H9 (cell line): Measurements from ENCODE around the gene TSPAN1. TPM values are rescaled to one million over a fixed set of nuclear protein-coding genes. Genes with fewer than 3 reads are reported as not detected.

Experiments
- DNase-seq: peaks from one replicate; pipeline ENCODE4 v3.0.0-alpha.2; 2017
- H2AFZ ChIP-seq: one replicate; pipeline ENCODE4 v1.6.1; 2013; ENCODE audit warnings: mild to moderate bottlenecking, low read length, control low read depth, moderate library complexity
- H2AK5ac ChIP-seq: 2 replicates; pipeline ENCODE4 v1.6.1; 2013; ENCODE audit warnings: low read length, control low read depth, mixed read lengths; ENCODE audit not compliant: insufficient read length
- H2BK120ac ChIP-seq: one replicate; pipeline ENCODE4 v1.6.1; 2013; ENCODE audit warnings: low read depth, mild to moderate bottlenecking, low read length, control low read depth, inconsistent platforms; ENCODE audit not compliant: poor library complexity, severe bottlenecking
- H2BK12ac ChIP-seq: 2 replicates; pipeline ENCODE4 v1.6.1; 2013; ENCODE audit warnings: low read length, control low read depth, mixed read lengths, low read depth; ENCODE audit not compliant: insufficient read length
- H2BK15ac ChIP-seq: 2 replicates; pipeline ENCODE4 v1.6.1; 2013; ENCODE audit warnings: low read depth, low read length, control low read depth
- H2BK20ac ChIP-seq: one replicate; pipeline ENCODE4 v1.6.1; 2013; ENCODE audit warnings: low read depth, mild to moderate bottlenecking, low read length, control low read depth, inconsistent platforms; ENCODE audit not compliant: poor library complexity, severe bottlenecking
- H2BK5ac ChIP-seq: 2 replicates; pipeline ENCODE4 v1.6.1; 2013; ENCODE audit warnings: low read length, control low read depth, mixed read lengths; ENCODE audit not compliant: insufficient read length
- H3K14ac ChIP-seq: 2 replicates; pipeline ENCODE4 v1.6.1; 2013; ENCODE audit warnings: low read length, control low read depth; ENCODE audit not compliant: insufficient read depth
- H3K18ac ChIP-seq: 2 replicates; pipeline ENCODE4 v1.6.1; 2013; ENCODE audit warnings: low read depth, mild to moderate bottlenecking, mixed read lengths, low read length, control low read depth; ENCODE audit not compliant: insufficient read length
- H3K23ac ChIP-seq: 2 replicates; pipeline ENCODE4 v1.6.1; 2013; ENCODE audit warnings: low read length, control low read depth, mixed read lengths, low read depth; ENCODE audit not compliant: insufficient read length
- H3K23me2 ChIP-seq: 2 replicates; pipeline ENCODE4 v1.6.1; 2013; ENCODE audit warnings: low read depth, mild to moderate bottlenecking, mixed read lengths, low read length, control low read depth; ENCODE audit not compliant: insufficient read length, poor library complexity, severe bottlenecking
- H3K27ac ChIP-seq: 2 replicates; pipeline ENCODE4 v1.5.1; 2013; ENCODE audit warnings: low read length, control low read depth, mixed read lengths, low read depth; ENCODE audit not compliant: insufficient read length
- H3K27me3 ChIP-seq: 2 replicates; pipeline ENCODE4 v1.6.1; 2013; ENCODE audit warnings: low read length, control low read depth, inconsistent platforms; ENCODE audit not compliant: insufficient read depth
- H3K4ac ChIP-seq: 2 replicates; pipeline ENCODE4 v1.6.1; 2013; ENCODE audit warnings: low read depth, mild to moderate bottlenecking, control low read depth, inconsistent platforms, low read length, moderate library complexity
- H3K4me1 ChIP-seq: 2 replicates; pipeline ENCODE4 v1.6.1; 2013; ENCODE audit warnings: low read length, control low read depth, inconsistent platforms; ENCODE audit not compliant: insufficient read depth
- H3K4me2 ChIP-seq: 2 replicates; pipeline ENCODE4 v1.6.1; 2013; ENCODE audit warnings: low read length, control low read depth, mixed read lengths; ENCODE audit not compliant: insufficient read length, insufficient read depth
- H3K56ac ChIP-seq: 2 replicates; pipeline ENCODE4 v1.6.1; 2013; ENCODE audit warnings: low read depth, mild to moderate bottlenecking, mixed read lengths, low read length, control low read depth; ENCODE audit not compliant: insufficient read length
- H3K79me1 ChIP-seq: 2 replicates; pipeline ENCODE4 v1.6.1; 2013; ENCODE audit warnings: low read depth, mild to moderate bottlenecking, moderate library complexity, low read length, control low read depth, inconsistent platforms; ENCODE audit not compliant: insufficient read depth, poor library complexity, severe bottlenecking
- H3K79me2 ChIP-seq: 2 replicates; pipeline ENCODE4 v1.6.1; 2013; ENCODE audit warnings: low read length, control low read depth, inconsistent platforms; ENCODE audit not compliant: insufficient read depth
- H3K9ac ChIP-seq: 2 replicates; pipeline ENCODE4 v1.6.1; 2013; ENCODE audit warnings: low read length, control low read depth, mixed read lengths; ENCODE audit not compliant: insufficient read length; ENCODE audit errors: extremely low read depth
- H3K9me3 ChIP-seq: one replicate; pipeline ENCODE4 v1.6.1; 2013; ENCODE audit warnings: low read depth, low read length, inconsistent platforms; ENCODE audit not compliant: control insufficient read depth
- H3T11ph ChIP-seq: one replicate; pipeline ENCODE4 v1.6.1; 2013; ENCODE audit warnings: mild to moderate bottlenecking, low read length, control low read depth, inconsistent platforms
- H4K20me1 ChIP-seq: one replicate; pipeline ENCODE4 v1.6.1; 2013; ENCODE audit not compliant: control insufficient read depth, insufficient read length, insufficient read depth
- H4K5ac ChIP-seq: 2 replicates; pipeline ENCODE4 v1.6.1; 2013; ENCODE audit warnings: low read depth, mild to moderate bottlenecking, mixed read lengths, low read length, control low read depth; ENCODE audit not compliant: insufficient read length
- H4K8ac ChIP-seq: replicated peaks from 2 replicates; pipeline ENCODE4 v1.6.1; 2013; ENCODE audit warnings: low read length, control low read depth, mixed read lengths, low read depth; ENCODE audit not compliant: insufficient read length
- H4K91ac ChIP-seq: 2 replicates; pipeline ENCODE4 v1.6.1; 2013; ENCODE audit warnings: low read depth, mild to moderate bottlenecking, moderate library complexity, mixed read lengths, low read length, control low read depth; ENCODE audit not compliant: insufficient read length
- H3K27ac Mint-ChIP-seq, 3 experiments: 2 replicates in 2 of 3; 3 replicates in 1 of 3; pipeline ENCODE4 v1.8.0; 2020 to 2021; ENCODE audit warnings: mixed read lengths in 3 of 3, mild to moderate bottlenecking in 1 of 3, moderate library complexity in 1 of 3
- H3K27me3 Mint-ChIP-seq: 2 replicates; pipeline ENCODE4 v1.8.0; 2021; ENCODE audit warnings: low read depth, mild to moderate bottlenecking, moderate library complexity, mixed read lengths
- H3K36me3 Mint-ChIP-seq, 3 experiments: 2 replicates in 2 of 3; 3 replicates in 1 of 3; pipeline ENCODE4 v1.8.0; 2020 to 2021; ENCODE audit warnings: low read depth in 3 of 3, mixed read lengths in 3 of 3; ENCODE audit not compliant: insufficient read depth in 1 of 3
- H3K4me1 Mint-ChIP-seq, 2 experiments: 2 replicates each; pipeline ENCODE4 v1.8.0; 2020; ENCODE audit warnings: mixed read lengths in 2 of 2
- H3K4me3 Mint-ChIP-seq, 2 experiments: 2 replicates in 1 of 2; 3 replicates in 1 of 2; pipeline ENCODE4 v1.8.0; 2020 to 2021; ENCODE audit warnings: mild to moderate bottlenecking in 2 of 2, mixed read lengths in 2 of 2, moderate library complexity in 1 of 2
- H3K9me3 Mint-ChIP-seq, 2 experiments: 2 replicates in 1 of 2; 3 replicates in 1 of 2; pipeline ENCODE4 v1.8.0; 2020; ENCODE audit warnings: mild to moderate bottlenecking in 2 of 2, mixed read lengths in 2 of 2, moderate library complexity in 1 of 2
- CTCF ChIP-seq: fragments of 200-600 bp; sonication (generic); conservative IDR thresholded peaks from 3 replicates; pipeline ENCODE4 v1.8.0; 2021; ENCODE audit warnings: antibody characterized with exemption, mild to moderate bottlenecking
- WGBS: extraction: QIAGEN DNeasy Blood & Tissue Kit; methylation state at CpG from one replicate; pipeline ENCODE4 v1.1.7; 2013; ENCODE audit warnings: missing lambda C conversion rate, low lambda C conversion rate, mixed read lengths; ENCODE audit not compliant: insufficient read length; ENCODE audit errors: extremely low coverage; 5-methylcytosine and 5-hydroxymethylcytosine counted together
- total RNA-seq: library from RNA; stranded (reverse); gene quantifications from 2 replicates; pipeline ENCODE4 v1.2.1, GENCODE V29; 2021

Gene TSPAN1
- total RNA-seq, 1 experiment from 2014 or later: not detected

DNA sequence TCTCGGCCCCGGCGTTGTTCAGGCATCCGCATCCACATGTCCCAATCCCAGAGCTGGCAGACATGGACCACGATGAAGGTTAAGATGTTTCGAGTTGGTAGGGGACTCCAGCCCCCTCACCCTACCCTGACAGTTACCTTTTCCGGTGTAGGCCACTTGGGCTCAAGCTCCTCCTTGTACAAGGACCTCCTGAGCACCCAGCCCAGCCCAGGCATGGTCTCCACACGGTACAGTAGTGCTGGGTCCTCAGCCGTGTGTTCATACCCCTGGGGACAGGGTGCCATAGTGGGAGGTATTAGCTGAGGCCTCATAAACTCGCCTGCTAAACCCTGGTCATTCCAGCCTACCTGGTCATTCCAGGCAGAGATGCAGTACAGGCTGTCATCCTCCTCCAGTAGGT is 17.3 kb downstream of the TSPAN1 start:
- DNase-seq: no peak
- no peak overlapping the region for H2AK5ac ChIP-seq
- H3K56ac ChIP-seq: no peak overlapping the region
- H3K4ac ChIP-seq: no peak overlapping the region
- H3K23me2 ChIP-seq: no peaks in the 10 kb centered on the region
- Mint-ChIP-seq H3K9me3 (no peaks in the 10 kb centered on the region), H3K4me3 (no peak overlapping the region), H3K36me3 (peaks cover 18 to 59% (median 55%) of the 10 kb centered on the region in 3 experiments), H3K27ac (no peak overlapping the region), H3K27me3 (no peaks in the 10 kb centered on the region; the same call in 1 of the 2 replicates), H3K4me1 (peaks cover 0 to 6% of the 10 kb centered on the region in 2 experiments; a peak in 1 of 4 replicates)
- no peaks in the 10 kb centered on the region for H3K4me1 ChIP-seq
- no peak overlapping the region for H2BK15ac ChIP-seq
- no peak overlapping the region for H2AFZ ChIP-seq
- H3K23ac ChIP-seq: no peak overlapping the region
- no peaks in the 10 kb centered on the region for H3K27me3 ChIP-seq
- H2BK20ac ChIP-seq: no peak overlapping the region
- H3K9ac ChIP-seq: no peak overlapping the region
- no peak overlapping the region for H2BK120ac ChIP-seq
- H3K79me1 ChIP-seq: no peaks in the 10 kb centered on the region
- no peaks in the 10 kb centered on the region for H3K79me2 ChIP-seq
- H4K8ac ChIP-seq: no peak overlapping the region
- no peak overlapping the region for H4K5ac ChIP-seq
- H4K20me1 ChIP-seq: no peaks in the 10 kb centered on the region
- no CpG with 5 or more reads among the region's 10 CpGs for WGBS
- H3K18ac ChIP-seq: no peak overlapping the region
- H3K9me3 ChIP-seq: no peaks in the 10 kb centered on the region
- no peak overlapping the region for H4K91ac ChIP-seq
- no peak overlapping the region for H3K14ac ChIP-seq
- H3T11ph ChIP-seq: no peak overlapping the region
- no peak overlapping the region for H3K27ac ChIP-seq
- H3K4me2 ChIP-seq: no peak overlapping the region
- no peak for TF ChIP-seq CTCF
- no peak overlapping the region for H2BK5ac ChIP-seq
- H2BK12ac ChIP-seq: no peak overlapping the region
